NCI-H526 (cell line): ENCODE data around the gene GRAMD1A.

Experiments used
- DNase-seq, 2 experiments: peaks; one replicate each; lab custom pipeline; 2025; lab: John Stamatoyannopoulos, UW

The GRAMD1A gene

DNA sequence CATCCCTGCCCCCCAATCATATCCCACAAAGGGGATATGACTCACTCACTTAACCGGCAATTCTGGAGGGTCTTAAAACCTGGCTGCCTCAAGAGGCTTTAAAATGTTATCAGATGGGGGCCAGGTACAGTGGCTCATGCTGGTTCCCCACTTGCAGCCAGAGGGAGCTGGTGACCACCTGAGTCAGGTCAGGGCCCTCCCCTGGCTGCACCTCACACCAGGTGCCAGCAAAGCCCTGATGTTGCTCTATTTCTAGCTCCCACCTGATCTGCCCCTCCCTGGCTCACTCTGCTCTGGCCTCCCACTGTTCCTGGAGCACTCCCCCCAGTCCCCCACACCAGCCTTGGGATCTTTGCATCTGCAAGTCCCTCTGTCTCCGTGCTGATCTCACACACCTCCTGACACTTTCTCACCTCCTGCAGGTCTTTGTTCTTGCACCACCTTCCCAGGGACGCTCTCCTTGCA, 55.6 kb downstream of the GRAMD1A start:
- DNase-seq, result peak; percentile 41 to 81

DNA sequence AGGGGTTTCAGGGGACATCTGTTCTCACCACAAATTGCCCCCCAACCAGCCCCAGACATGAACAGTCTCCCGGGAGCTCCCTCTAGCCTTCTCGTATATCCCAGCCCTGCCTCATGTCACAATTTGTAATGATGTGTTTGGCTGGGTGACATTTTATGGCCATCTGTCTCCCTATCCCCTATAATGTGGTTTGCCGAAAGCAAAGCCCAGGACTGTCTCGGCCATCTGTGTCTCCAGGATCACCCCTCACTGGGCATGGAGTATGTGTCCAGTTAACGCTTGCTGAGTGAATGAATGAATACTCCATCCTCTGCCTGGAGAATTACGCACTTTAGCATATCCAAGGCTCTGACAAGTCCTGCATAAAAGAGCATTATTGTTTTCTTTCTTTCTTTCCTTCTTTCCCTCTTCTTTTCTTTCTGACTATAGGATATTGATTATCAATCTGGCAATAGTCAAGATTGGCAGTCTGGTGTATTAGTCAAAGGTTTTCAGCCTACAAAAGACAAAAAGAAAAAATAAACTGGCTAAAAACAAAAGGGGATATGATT, 56.5 kb downstream of the GRAMD1A start:
- DNase-seq, result no peak

DNA sequence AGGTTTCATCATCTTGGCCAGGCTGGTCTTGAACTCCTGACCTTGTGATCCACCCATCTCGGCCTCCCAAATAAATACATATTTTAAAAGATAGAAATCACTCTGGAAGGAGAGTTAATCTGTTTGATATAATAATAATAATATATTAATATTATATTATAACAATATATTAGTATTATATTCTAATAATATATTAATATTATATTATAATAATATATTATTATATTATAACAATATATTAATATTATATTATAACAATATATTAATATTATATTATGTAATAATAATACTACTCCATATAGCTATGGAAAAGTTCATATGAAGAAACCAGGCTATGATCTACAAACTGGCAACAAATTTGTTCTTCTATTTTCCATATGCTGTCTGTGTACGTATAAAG, 58.2 kb downstream of the GRAMD1A start:
- no peak for DNase-seq

DNA sequence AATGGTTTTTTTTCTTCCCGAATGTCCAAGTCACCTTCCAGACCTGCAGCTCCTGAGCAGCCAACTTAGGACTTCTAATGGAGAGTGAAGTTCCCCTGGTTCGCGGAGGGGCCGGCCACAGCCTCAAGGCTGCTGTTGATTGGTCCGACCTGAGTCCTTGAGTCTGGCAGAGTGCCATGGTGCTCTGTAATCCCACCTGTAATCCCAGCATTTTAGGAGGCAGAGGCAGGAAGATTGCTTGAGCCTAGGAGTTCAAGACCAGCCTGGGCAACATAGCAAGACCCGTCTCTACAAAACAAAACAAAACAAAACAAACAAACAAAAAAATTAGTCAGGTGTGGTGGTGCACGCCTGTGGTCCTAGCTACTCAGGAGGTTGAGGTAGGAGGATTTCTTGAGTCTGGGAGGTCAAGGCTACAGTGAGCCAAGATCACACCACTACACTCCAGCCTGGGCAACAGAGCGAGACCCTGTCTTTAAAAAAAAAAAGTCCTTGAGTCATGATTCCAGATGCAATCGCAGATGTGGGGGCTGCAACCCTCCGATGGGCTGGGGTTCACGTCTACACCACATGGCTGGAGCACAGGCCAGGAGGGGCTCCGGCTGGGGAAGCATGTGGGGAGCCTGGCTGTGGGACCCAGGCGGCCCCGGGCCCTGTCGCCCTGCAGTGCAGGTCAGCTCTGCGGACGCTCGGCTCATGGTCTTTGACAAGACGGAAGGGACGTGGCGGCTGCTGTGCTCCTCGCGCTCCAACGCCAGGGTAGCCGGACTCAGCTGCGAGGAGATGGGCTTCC, 59.1 kb downstream of the GRAMD1A start:
- DNase-seq, result no peak

DNA sequence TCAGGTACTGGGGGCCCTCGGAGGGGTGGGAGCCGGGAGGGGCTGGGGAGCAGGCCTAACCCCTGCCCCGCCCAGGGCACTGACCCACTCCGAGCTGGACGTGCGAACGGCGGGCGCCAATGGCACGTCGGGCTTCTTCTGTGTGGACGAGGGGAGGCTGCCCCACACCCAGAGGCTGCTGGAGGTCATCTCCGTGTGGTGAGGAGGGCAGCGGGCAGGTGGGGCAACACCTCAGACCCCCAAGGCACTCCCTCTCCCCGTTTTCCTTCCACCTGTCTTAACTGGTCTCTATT, 59.6 kb downstream of the GRAMD1A start:
- no peak for DNase-seq

DNA sequence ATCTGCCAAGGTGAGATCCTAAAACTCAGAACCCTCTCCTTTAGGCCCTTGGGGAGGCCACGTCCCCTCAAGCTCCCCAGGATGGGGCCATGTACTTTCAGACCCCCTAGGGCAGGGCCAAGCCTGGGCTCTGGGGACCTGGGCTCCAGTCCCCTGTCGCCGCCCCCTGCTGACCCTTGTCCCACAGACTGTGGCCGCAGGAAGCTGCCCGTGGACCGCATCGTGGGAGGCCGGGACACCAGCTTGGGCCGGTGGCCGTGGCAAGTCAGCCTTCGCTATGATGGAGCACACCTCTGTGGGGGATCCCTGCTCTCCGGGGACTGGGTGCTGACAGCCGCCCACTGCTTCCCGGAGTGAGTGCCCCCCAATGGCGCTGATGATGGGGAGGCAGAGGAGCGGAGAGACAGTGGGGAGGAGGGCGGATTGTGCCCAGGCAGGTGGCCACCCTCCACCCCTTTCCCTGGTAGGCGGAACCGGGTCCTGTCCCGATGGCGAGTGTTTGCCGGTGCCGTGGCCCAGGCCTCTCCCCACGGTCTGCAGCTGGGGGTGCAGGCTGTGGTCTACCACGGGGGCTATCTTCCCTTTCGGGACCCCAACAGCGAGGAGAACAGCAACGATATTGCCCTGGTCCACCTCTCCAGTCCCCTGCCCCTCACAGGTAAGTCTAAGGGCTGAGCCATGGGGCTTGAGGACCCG, 60.2 kb downstream of the GRAMD1A start:
- DNase-seq, result no peak

DNA sequence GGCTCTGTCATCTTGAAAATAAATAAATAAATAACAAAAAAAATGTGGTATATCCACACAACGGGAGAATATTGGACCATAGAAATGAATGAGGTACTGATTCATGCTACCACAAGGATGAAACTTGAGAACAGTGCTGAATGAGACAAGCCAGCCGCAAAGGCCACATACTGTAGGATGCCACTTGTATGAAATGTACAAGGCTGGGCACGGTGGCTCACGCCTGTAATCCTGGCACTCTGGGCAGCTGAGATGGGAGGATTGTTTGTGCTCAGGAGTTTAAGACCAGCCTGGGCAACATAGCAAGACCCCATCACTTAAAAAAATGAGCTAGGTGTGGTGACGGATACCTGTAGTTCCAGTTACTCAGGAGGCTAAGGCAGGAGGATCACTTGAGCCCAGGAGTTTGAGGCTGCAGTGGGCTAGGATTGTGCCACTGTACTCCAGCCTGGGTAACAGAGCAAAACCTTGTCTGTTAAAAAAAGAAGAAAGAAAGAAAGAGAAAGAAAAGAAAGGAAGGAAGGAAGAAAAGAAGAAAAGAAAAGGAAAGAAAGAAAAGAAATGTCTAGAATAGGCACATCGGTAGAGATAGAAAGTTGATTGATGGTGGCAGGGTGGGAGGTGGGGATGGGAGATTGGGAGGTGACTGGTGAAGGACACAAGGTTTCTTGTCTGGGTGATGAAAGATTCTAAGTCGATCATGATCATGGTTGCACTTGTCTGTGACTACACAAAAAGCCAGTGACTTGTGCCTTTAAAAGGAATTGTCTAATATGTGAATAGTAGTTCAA, 61.7 kb downstream of the GRAMD1A start:
- DNase-seq, result no peak

DNA sequence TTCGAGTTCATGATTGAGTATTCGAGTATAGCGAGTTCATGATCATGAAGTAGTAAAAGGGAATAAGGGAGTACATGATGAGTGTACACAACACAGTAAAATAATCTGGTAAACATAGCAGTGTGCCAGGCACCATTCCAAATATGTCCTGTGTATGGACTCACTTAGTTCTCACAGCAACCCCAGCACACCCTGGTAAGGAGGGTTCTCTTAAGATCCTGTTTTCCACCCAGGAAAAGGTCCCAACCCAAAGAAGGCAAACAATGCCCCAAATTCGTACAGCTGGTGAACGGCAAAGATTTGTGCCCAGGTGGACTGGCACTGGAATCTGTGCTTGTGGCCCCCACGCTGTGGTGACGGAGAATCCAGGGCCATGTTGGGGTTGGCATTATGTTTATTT, 62.8 kb downstream of the GRAMD1A start:
- no peak for DNase-seq

DNA sequence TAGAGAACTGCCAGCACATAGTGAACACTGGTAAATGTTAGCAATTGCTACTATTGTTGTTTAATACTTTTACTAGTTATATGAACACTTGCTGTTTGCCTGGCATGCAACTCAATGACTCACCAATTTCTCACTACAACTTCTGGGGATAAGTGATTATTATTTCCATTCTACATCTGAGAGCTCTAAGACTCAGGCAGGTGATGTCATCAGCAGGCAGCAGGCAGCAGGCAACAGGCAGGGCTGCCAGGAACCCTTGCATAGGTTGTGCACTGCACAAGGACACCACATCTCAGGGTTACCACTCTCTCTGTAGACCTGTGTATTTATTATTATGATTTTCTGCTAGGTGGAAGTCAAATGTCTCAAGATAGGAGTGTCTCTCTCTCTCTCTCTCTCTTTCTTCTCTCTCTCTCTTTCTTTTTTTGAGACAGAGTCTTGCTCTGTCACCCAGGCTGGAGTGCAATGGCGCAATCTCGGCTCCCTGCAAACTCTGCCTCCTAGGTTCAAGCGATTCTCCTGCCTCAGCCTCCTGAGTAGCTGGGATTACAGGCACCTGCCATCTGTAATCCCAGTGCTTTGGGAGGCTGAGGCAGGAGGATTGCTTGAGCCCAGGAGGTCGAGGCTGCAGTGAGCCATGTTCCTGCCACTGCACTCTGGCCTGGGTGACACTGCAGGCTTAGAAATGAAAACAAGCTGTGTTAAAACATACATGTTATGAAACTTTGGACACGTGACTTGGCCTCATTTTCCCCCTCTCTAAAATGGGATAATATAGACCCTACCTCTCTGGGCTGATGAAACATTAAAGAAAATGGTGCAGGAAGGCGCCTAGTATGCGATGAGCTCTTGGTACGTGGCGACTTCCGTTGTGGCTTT, 64.1 kb downstream of the GRAMD1A start:
- no peak for DNase-seq

DNA sequence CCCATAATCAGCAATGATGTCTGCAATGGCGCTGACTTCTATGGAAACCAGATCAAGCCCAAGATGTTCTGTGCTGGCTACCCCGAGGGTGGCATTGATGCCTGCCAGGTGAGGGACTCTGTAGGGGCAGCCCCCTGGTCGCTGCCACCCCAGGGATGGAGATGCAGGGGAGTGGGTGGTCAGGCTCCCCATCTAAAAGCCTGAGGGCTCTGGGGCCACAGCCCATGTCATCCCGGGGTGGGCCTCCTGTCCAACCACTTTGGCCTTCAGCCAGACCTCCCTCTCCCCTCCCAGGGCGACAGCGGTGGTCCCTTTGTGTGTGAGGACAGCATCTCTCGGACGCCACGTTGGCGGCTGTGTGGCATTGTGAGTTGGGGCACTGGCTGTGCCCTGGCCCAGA, 65.5 kb downstream of the GRAMD1A start:
- DNase-seq, result no peak

DNA sequence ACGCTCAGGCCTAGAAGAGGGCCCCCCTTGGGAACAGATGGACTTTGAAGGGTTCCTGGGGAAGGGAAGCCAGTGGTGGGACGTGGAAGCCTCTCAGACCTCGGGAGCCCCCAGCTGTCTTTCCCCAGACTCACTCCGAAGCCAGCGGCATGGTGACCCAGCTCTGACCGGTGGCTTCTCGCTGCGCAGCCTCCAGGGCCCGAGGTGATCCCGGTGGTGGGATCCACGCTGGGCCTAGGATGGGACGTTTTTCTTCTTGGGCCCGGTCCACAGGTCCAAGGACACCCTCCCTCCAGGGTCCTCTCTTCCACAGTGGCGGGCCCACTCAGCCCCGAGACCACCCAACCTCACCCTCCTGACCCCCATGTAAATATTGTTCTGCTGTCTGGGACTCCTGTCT, 66.0 kb downstream of the GRAMD1A start:
- DNase-seq, result no peak

DNA sequence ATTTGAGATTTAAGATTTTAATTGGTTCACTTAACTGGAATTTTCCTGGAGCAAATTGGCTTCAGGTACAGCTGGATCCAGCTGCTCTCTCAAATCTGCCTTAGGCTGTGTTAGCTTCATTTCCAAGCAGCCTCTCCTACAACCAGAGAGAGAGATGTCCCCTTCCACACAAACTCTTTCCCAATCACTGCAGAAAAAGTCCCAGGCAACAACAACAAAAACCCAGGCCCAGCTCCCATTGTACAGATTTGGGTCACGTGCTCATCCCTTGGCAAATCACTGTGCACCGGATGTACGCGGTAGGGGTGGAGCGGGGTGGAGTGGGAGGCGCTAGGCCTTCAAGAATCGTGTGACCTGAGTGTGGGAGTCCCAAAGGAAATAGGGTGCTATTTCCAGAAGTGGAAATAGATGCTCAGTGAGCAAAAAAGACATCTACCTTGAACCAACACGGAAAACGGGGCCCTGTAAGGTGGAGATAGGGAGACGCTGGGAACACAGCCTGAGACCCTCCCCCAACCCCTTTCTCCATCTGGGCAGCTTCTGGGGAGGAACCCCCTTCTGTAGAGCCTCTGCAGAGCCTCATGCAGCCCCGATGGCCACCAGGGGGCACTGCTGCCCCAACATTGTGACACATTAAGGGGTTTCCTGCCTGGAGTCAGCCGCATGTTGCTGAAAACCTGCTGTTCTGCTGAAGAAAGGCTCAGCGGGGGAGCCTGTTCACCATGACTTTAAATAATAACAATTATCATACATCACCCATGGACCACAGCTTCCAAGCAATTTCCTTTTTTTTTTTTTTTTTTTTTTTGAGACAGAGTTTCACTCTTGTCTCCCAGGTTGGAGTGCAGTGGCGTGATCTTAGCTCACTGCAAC, 66.8 kb downstream of the GRAMD1A start:
- DNase-seq, result peak; percentile 94 to 97

DNA sequence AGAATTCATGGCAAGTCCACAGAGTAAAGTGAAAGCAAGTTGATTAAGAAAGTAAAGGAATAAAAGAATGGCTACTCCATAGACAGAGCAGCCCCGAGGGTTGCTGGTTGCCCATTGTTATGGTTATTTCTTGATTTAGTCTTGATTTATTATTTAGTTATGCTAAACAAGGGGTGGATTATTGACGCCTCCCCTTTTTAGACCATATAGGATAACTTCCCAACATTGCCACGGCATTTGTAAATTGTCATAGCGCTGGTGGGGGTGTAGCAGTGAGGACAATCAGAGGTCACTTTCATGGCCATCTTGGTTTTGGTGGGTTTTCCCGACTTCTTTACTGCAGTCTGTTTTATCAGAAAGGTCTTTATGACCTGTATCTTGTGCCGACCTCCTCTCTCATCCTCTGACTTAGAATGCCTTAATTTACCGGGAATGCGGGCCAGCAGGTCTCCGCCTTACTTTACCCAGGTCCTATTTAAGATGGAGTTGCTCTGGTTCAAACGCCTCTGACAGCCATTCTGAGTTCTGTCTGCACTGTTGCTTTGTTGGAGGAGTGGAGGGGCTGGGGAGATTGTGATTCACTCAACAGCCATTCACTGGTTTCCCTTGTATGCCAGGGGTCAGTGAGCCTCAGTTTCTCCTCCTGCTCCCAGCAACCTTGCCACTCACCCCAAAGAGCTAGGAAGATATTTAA, 69.0 kb downstream of the GRAMD1A start:
- no peak for DNase-seq

DNA sequence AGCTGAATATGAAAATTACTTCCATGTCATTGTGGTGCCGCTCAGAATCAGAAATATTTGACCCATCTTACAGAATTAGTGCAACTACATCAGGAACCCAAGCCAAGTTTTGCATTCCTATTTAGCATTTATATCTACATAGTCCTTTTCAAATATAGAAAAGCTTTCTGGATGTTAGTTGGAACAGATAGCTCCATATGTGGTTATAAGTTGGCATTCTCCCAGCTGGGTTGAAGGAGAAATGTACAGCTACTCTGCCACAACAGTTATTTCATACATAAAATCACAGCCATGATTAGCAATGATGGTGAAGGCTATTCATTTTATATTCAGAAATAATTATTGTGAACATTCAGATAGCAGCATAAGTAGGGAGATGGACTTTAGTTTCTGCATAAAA, 69.6 kb downstream of the GRAMD1A start:
- DNase-seq, result no peak

DNA sequence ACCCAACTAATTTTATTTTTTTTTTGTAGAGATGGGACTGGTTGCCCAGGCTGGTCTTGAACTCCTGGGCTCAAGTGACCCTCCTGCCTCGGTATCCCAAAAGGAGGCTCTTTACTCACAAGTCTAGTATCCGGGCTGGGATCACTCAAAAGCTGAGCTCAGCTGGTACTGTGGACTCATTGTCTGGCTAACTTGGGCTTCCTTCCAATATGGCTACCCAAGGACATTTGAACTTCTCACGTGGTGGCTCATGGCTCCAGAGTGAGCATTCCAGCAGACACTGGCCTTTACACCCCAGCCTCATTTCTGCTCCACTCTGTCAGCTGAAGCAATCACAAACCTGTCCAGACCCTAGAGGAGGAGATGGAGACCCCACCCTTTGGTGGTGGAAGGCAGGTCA, 70.3 kb downstream of the GRAMD1A start:
- DNase-seq, result no peak

DNA sequence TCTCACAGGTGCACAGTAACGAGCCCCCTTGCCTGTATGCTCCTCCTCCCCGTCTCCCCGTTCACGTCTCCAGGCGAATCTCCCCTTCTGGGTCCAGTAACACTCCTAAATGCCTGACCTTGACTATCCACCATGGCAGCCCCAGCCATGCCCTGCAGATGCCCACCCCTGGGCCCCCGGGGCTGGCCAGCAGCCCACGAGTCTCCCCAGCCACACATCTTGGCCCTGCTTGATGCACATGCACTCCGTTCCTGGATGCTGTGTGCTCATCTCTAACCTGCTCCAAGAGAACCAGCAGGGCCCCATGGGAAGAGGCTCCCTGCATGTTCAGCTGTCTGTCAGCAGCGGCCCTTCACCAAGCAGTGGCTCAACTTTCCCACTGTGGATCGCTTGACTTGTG, 73.4 kb downstream of the GRAMD1A start:
- DNase-seq, result no peak

DNA sequence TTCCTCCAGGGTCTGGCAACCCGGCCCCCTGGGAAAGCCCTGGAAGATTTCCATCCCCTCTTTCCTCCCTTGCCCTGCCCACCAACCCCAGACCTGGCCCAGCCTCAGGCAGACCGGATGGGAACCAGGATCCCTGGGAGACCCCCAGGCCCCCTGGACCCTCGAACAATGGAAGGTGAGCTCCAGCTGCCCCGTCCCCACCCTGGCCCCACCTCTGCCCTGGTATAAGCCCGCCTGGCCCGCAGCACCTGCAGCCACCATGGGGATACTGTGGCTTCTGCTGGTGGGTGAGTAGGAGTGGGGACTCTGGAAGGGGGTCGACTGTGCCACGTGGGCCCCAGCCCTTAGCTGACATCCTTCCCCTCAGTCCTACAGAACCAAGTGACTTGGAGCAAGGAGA, 73.8 kb downstream of the GRAMD1A start:
- no peak for DNase-seq

DNA sequence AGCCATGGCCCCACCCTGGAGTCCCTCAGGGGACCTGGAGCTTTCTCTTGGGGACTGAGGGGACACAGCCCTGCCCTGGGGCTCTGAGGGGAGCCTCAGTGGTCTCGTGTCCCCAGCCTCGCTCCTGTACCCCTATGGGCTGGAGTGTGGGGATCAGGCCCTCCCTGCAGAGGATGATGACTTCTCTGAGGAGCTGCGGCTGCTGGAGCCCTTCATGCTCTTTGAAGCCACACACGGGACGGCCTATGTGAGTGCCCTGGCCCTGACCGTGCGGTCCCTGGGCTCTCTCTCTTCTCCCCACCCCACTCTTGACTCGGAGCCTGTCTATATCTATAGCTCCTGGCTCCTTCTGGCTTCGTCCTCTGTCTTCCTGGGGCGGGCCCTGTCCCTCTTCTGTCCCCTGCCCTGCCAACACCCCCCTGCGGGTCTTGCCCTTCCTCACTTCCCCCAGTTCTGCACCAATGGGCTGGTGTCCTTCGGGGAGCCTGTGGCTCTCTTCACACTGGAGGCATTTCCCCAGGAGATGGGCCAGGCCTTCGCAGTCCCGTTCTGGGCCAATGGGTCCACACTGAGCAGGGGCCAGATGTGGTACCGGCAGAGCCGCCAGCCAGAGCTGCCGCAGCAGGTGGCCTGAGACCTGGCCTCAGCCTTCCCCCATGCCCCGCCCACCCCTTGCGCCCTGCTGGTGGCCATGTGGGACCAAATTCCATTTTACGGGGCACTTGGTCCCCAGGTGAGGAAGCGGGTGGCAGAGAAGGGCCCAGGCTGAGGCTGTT, 74.5 kb downstream of the GRAMD1A start:
- DNase-seq, result no peak
